K562 (cell line): ENCODE measurements around the gene SLC8A2. TPM values are rescaled to one million over a fixed set of nuclear protein-coding genes. Genes with fewer than 3 reads are reported as not detected.

Experiments
- CBFA2T3 ChIP-seq: fragments of 450-650 bp; IDR thresholded peaks from 2 replicates; pipeline ENCODE4 v1.6.1; 2017
- DIDO1 ChIP-seq: fragments of 450-650 bp; IDR thresholded peaks from 2 replicates; pipeline ENCODE4 v1.6.1; 2016; ENCODE audit warnings: low read depth, missing biosample characterization, missing genetic modification characterization
- EP300 ChIP-seq: IDR thresholded peaks from 2 replicates; pipeline ENCODE4 v1.6.1; 2012; ENCODE audit warnings: low read length, improper control_type of control experiment
- FOSL1 ChIP-seq: fragments of 200-800 bp; sonication (Bioruptor generic); conservative IDR thresholded peaks from 2 replicates; pipeline ENCODE4 v1.6.1; 2016; ENCODE audit warnings: missing genetic modification characterization, missing compliant biosample characterization
- GABPA ChIP-seq: fragments of 200-800 bp; sonication (Bioruptor generic); conservative IDR thresholded peaks from 2 replicates; pipeline ENCODE4 v1.6.1; 2016; ENCODE audit warnings: low read depth, missing genetic modification characterization, missing compliant biosample characterization
- HDAC8 ChIP-seq: fragments of 450-650 bp; IDR thresholded peaks from 2 replicates; pipeline ENCODE4 v1.6.1; 2016; ENCODE audit warnings: mild to moderate bottlenecking, missing genetic modification characterization, moderate library complexity, missing compliant biosample characterization
- IRF2 ChIP-seq: sonication (generic); formaldehyde crosslinking; IDR thresholded peaks from 2 replicates; pipeline ENCODE4 v1.8.1; 2022; ENCODE audit warnings: mild to moderate bottlenecking, missing genetic modification reagents
- JUNB ChIP-seq: fragments of 450-650 bp; formaldehyde crosslinking; conservative IDR thresholded peaks from 2 replicates; pipeline ENCODE4 v1.4.0; 2020; ENCODE audit warnings: mild to moderate bottlenecking
- KAT8 ChIP-seq: fragments of 450-650 bp; IDR thresholded peaks from 2 replicates; pipeline ENCODE4 v1.6.1; 2016; ENCODE audit warnings: low read depth, mild to moderate bottlenecking
- PRMT5 ChIP-seq: sonication (generic); formaldehyde crosslinking; IDR thresholded peaks from 2 replicates; pipeline ENCODE4 v1.5.0; 2020; ENCODE audit warnings: missing genetic modification reagents
- PTRF ChIP-seq: fragments of 450-650 bp; IDR thresholded peaks from 2 replicates; pipeline ENCODE4 v1.6.1; 2016; ENCODE audit warnings: mild to moderate bottlenecking, missing genetic modification characterization, missing compliant biosample characterization
- RFX7 ChIP-seq: fragments of 250-450 bp; sonication (Bioruptor Pico); IDR thresholded peaks from 2 replicates; pipeline ENCODE4 v1.5.1; 2021; ENCODE audit warnings: mild to moderate bottlenecking
- SMAD4 ChIP-seq: fragments of 250-450 bp; sonication (Bioruptor Pico); conservative IDR thresholded peaks from 2 replicates; pipeline ENCODE4 v1.8.0; 2021; ENCODE audit warnings: inconsistent platforms, mild to moderate bottlenecking, moderate library complexity
- SMARCA4 ChIP-seq: fragments of 450-650 bp; IDR thresholded peaks from 2 replicates; pipeline ENCODE4 v1.6.1; 2016
- TFAM ChIP-seq: fragments of 250-450 bp; sonication (Bioruptor Pico); conservative IDR thresholded peaks from 2 replicates; pipeline ENCODE4 v1.5.0; 2021; ENCODE audit warnings: mild to moderate bottlenecking, moderate library complexity
- TRIM28 ChIP-seq: fragments of 450-650 bp; IDR thresholded peaks from 2 replicates; pipeline ENCODE4 v1.6.1; 2017
- U2AF1 ChIP-seq: fragments of 200-400 bp; formaldehyde crosslinking; optimal IDR thresholded peaks from 2 replicates; pipeline ENCODE3; 2017; ENCODE audit warnings: mild to moderate bottlenecking, low read depth, low read length, moderate library complexity
- ZNF133 ChIP-seq: fragments of 250-450 bp; sonication (Bioruptor Pico); IDR thresholded peaks from 2 replicates; pipeline ENCODE4 v1.4.0; 2020; ENCODE audit warnings: mild to moderate bottlenecking
- ZNF282 ChIP-seq: sonication (generic); formaldehyde crosslinking; IDR thresholded peaks from 2 replicates; pipeline ENCODE4 v1.8.1; 2023; ENCODE audit warnings: missing genetic modification reagents
- ZNF324 ChIP-seq: fragments of 250-450 bp; sonication (Bioruptor Pico); IDR thresholded peaks from 2 replicates; pipeline ENCODE4 v1.4.0; 2020; ENCODE audit warnings: mild to moderate bottlenecking
- ZNF518B ChIP-seq: fragments of 250-450 bp; sonication (Bioruptor Pico); IDR thresholded peaks from 2 replicates; pipeline ENCODE4 v1.5.0; 2021; ENCODE audit warnings: mild to moderate bottlenecking, moderate library complexity
- polyA plus RNA-seq, 8 experiments: library from polyadenylated mRNA; depleted of rRNA in 4 of 8; stranded (reverse) in 5 of 8; unstranded in 3 of 8; fragments of >200 nt; fragmentation: Nextera tagmentation in 2 of 8; fragmentation: Illumina TruSeq in 1 of 8; extraction: Ambion mirVana in 2 of 8; extraction: Trizol in 1 of 8; gene quantifications; 2 replicates each; pipeline versions ENCODE4 v1.2.1 to v1.2.3, GENCODE V29; 2011 to 2014; ENCODE audit warnings: inconsistent platforms in 1 of 8, missing spikeins in 1 of 8
- total RNA-seq, 7 experiments: library from RNA; depleted of rRNA in 6 of 7; stranded (reverse); fragments of >200 nt in 6 of 7; fragmentation: Illumina TruSeq in 2 of 7; extraction: Trizol in 2 of 7; gene quantifications; 2 replicates each; pipeline versions ENCODE4 v1.2.1 to v1.2.3, GENCODE V29; 2011 to 2021; ENCODE audit warnings: low replicate concordance in 1 of 7
- TF ChIP-seq, protein P1 (sequence below): fragments of 250-450 bp; sonication (Bioruptor Pico); IDR thresholded peaks from 2 replicates; pipeline ENCODE4 v1.4.0; 2020

SLC8A2 gene
- total and polyA plus RNA-seq, 9 of the 15 experiments (the other 6 are each of a cell fraction or from before 2014, with no cell fraction given) = 0.07 to 0.66 (median 0.24) TPM; not detected in 3

- TF ChIP-seq ZNF518B (no peak), GABPA (tag) (no peak), SMAD4 (CRISPR knock-in tag) (peak; percentile 89), HDAC8 (no peak), RFX7 (no peak), FOSL1 (peak; percentile 76), JUNB (CRISPR knock-in tag) (no peak), KAT8 (no peak), DIDO1 (no peak), IRF2 (CRISPR knock-in tag) (no peak), EP300 (peak; percentile 67; the same call in 1 of the 2 replicates), ZNF282 (no peak), CBFA2T3 (peak; percentile 95), TFAM (no peak), TRIM28 (no peak), SMARCA4 (peak; percentile 80), ZNF324 (CRISPR knock-in tag) (no peak), U2AF1 (no peak), PRMT5 (no peak), PTRF (tag) (no peak), ZNF133 (CRISPR knock-in tag) (no peak)
- TF ChIP-seq, protein P1, sequence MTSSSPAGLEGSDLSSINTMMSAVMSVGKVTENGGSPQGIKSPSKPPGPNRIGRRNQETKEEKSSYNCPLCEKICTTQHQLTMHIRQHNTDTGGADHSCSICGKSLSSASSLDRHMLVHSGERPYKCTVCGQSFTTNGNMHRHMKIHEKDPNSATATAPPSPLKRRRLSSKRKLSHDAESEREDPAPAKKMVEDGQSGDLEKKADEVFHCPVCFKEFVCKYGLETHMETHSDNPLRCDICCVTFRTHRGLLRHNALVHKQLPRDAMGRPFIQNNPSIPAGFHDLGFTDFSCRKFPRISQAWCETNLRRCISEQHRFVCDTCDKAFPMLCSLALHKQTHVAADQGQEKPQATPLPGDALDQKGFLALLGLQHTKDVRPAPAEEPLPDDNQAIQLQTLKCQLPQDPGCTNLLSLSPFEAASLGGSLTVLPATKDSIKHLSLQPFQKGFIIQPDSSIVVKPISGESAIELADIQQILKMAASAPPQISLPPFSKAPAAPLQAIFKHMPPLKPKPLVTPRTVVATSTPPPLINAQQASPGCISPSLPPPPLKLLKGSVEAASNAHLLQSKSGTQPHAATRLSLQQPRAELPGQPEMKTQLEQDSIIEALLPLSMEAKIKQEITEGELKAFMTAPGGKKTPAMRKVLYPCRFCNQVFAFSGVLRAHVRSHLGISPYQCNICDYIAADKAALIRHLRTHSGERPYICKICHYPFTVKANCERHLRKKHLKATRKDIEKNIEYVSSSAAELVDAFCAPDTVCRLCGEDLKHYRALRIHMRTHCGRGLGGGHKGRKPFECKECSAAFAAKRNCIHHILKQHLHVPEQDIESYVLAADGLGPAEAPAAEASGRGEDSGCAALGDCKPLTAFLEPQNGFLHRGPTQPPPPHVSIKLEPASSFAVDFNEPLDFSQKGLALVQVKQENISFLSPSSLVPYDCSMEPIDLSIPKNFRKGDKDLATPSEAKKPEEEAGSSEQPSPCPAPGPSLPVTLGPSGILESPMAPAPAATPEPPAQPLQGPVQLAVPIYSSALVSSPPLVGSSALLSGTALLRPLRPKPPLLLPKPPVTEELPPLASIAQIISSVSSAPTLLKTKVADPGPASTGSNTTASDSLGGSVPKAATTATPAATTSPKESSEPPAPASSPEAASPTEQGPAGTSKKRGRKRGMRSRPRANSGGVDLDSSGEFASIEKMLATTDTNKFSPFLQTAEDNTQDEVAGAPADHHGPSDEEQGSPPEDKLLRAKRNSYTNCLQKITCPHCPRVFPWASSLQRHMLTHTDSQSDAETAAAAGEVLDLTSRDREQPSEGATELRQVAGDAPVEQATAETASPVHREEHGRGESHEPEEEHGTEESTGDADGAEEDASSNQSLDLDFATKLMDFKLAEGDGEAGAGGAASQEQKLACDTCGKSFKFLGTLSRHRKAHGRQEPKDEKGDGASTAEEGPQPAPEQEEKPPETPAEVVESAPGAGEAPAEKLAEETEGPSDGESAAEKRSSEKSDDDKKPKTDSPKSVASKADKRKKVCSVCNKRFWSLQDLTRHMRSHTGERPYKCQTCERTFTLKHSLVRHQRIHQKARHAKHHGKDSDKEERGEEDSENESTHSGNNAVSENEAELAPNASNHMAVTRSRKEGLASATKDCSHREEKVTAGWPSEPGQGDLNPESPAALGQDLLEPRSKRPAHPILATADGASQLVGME = no peak
These were observed 25.5 kb upstream of the SLC8A2 start (continued) for GRCh38 chr19:47497050-47497766.
